22Rv1 (cell line): ENCODE results near the gene LGALS12.
"Not testable (repeated sequence)": the region's sequence is repeated elsewhere in the genome, so short reads cannot be mapped to it uniquely, and the experiment has no call there.

Experiments
- ZFX ChIP-seq: fragments of 450-650 bp; IDR thresholded peaks from 2 replicates; pipeline ENCODE4 v1.6.1; 2017; ENCODE audit warnings: antibody characterized with exemption, borderline replicate concordance
- TF ChIP-seq, protein P1 (sequence below): fragments of 450-650 bp; IDR thresholded peaks from 2 replicates; pipeline ENCODE4 v1.5.1; 2017; ENCODE audit warnings: mild to moderate bottlenecking

DNA sequence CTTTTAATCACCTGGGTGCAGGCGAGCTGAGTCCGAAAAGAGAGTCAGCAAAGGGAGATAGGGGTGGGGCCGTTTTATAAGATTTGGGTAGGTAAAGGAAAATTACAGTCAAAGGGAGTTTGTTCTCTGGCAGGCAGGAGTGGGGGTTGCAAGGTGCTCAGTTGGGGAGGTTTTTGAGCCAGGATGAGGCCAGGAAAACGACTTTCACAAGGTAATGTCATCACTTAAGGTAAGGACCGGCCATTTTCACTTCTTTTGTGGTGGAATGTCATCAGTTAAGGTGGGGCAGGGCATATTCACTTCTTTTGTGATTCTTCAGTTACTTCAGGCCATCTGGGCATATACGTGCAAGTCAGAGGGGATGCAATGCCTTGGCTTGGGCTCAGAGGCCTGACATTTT, 23.5 kb downstream of the LGALS12 start:
- TF ChIP-seq, protein P1, sequence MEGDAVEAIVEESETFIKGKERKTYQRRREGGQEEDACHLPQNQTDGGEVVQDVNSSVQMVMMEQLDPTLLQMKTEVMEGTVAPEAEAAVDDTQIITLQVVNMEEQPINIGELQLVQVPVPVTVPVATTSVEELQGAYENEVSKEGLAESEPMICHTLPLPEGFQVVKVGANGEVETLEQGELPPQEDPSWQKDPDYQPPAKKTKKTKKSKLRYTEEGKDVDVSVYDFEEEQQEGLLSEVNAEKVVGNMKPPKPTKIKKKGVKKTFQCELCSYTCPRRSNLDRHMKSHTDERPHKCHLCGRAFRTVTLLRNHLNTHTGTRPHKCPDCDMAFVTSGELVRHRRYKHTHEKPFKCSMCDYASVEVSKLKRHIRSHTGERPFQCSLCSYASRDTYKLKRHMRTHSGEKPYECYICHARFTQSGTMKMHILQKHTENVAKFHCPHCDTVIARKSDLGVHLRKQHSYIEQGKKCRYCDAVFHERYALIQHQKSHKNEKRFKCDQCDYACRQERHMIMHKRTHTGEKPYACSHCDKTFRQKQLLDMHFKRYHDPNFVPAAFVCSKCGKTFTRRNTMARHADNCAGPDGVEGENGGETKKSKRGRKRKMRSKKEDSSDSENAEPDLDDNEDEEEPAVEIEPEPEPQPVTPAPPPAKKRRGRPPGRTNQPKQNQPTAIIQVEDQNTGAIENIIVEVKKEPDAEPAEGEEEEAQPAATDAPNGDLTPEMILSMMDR = not testable (repeated sequence)
- TF ChIP-seq ZFX = not testable (repeated sequence)
